Neural progenitor cell (in vitro differentiated cells): ENCODE measurements around the gene TAGAP. TPM values are rescaled to one million over a fixed set of nuclear protein-coding genes. Genes with fewer than 3 reads are reported as not detected.

ENCODE experiments used
- DNase-seq: peaks from one replicate; pipeline ENCODE4 v3.0.0-alpha.2; 2016; ENCODE audit warnings: low spot score
- H2AFZ ChIP-seq: fragments of 200-600 bp; sonication (generic); replicated peaks from 2 replicates; pipeline ENCODE4 v1.6.1; 2016; ENCODE audit warnings: antibody characterized with exemption
- H3F3A ChIP-seq: fragments of 200-600 bp; sonication (generic); 2 replicates; pipeline ENCODE4 v1.6.1; 2016; ENCODE audit warnings: antibody characterized with exemption, low read depth
- H3K27ac ChIP-seq: fragments of 200-600 bp; sonication (generic); 2 replicates; pipeline ENCODE4 v1.5.1; 2016; ENCODE audit warnings: mild to moderate bottlenecking
- H3K27me3 ChIP-seq: fragments of 200-600 bp; sonication (generic); 2 replicates; pipeline ENCODE4 v1.6.1; 2016; ENCODE audit warnings: mild to moderate bottlenecking, moderate library complexity
- H3K36me3 ChIP-seq: fragments of 200-600 bp; sonication (generic); 2 replicates; pipeline ENCODE4 v1.5.1; 2016
- H3K4me1 ChIP-seq: fragments of 200-600 bp; sonication (generic); 2 replicates; pipeline ENCODE4 v1.6.1; 2016; ENCODE audit warnings: mixed run types
- H3K4me2 ChIP-seq: fragments of 200-600 bp; sonication (generic); 2 replicates; pipeline ENCODE4 v1.6.1; 2016
- H3K4me3 ChIP-seq: fragments of 200-600 bp; sonication (generic); 2 replicates; pipeline ENCODE4 v1.5.1; 2016
- H3K79me2 ChIP-seq: fragments of 200-600 bp; sonication (generic); 2 replicates; pipeline ENCODE4 v1.6.1; 2016; ENCODE audit warnings: low read depth
- H3K9ac ChIP-seq: fragments of 200-600 bp; sonication (generic); 2 replicates; pipeline ENCODE4 v1.6.1; 2016
- H3K9me3 ChIP-seq: fragments of 200-600 bp; sonication (generic); 2 replicates; pipeline ENCODE4 v1.5.1; 2016; ENCODE audit warnings: low read depth
- H4K20me1 ChIP-seq: fragments of 200-600 bp; sonication (generic); 2 replicates; pipeline ENCODE4 v1.6.1; 2016; ENCODE audit warnings: low read depth
- H3K27ac Mint-ChIP-seq: 3 replicates; pipeline ENCODE4 v1.8.0; 2021; ENCODE audit warnings: mixed read lengths
- H3K27me3 Mint-ChIP-seq: 2 replicates; pipeline ENCODE4 v1.8.0; 2022; ENCODE audit warnings: low read depth, mild to moderate bottlenecking, inconsistent platforms, moderate library complexity, mixed read lengths; ENCODE audit not compliant: insufficient read depth
- H3K36me3 Mint-ChIP-seq: 3 replicates; pipeline ENCODE4 v1.8.0; 2021; ENCODE audit warnings: mixed read lengths
- H3K4me1 Mint-ChIP-seq: 3 replicates; pipeline ENCODE4 v1.8.0; 2021; ENCODE audit warnings: mixed read lengths
- H3K4me3 Mint-ChIP-seq: 3 replicates; pipeline ENCODE4 v1.8.0; 2021; ENCODE audit warnings: mild to moderate bottlenecking, moderate library complexity, mixed read lengths
- H3K9me3 Mint-ChIP-seq: 3 replicates; pipeline ENCODE4 v1.8.0; 2020; ENCODE audit warnings: mixed read lengths
- EZH2 ChIP-seq: fragments of 200-600 bp; sonication (generic); IDR thresholded peaks from 2 replicates; pipeline ENCODE4 v1.6.1; 2017; ENCODE audit warnings: antibody characterized with exemption, mild to moderate bottlenecking, moderate library complexity
- EZH2phosphoT487 ChIP-seq: fragments of 200-600 bp; sonication (generic); IDR thresholded peaks from 2 replicates; pipeline ENCODE4 v1.6.1; 2017; ENCODE audit warnings: antibody characterized with exemption
- total RNA-seq: library from RNA; depleted of rRNA; stranded (reverse); fragments of >200 nt; gene quantifications from 2 replicates; pipeline ENCODE4 v1.2.3, GENCODE V29; 2015; ENCODE audit warnings: low replicate concordance
- TF ChIP-seq, protein P1 (sequence below): fragments of 200-600 bp; sonication (generic); IDR thresholded peaks from 2 replicates; pipeline ENCODE4 v1.5.1; 2017; ENCODE audit warnings: antibody characterized with exemption, mild to moderate bottlenecking

Gene TAGAP
- total RNA-seq, 1 donor from 2014 or later: not detected

DNA sequence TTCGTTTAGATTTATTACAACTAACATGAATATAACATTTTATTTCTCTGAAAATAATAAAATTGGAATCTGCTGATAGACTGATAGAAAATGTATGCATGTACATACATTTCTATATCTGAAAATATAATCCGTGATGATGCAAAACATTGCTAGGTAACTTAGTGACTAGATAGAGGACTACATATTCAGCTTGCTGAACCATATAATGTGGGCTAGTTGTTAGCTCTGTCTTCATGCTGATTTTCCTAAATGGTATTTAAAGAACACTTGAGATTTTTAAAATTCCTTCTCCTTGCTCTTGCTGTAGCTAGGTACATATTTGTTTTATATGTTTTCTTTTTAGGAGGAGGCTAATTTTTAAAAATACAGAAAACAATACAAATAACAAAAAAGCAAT is 38.4 kb upstream of the TAGAP start:
- H3K27me3 ChIP-seq: no peaks in the 10 kb centered on the region
- Mint-ChIP-seq H3K36me3 (no peaks in the 10 kb centered on the region), H3K4me1 (no peaks in the 10 kb centered on the region), H3K27me3 (peaks cover 5% of the 10 kb centered on the region), H3K9me3 (no peaks in the 10 kb centered on the region), H3K27ac (no peak overlapping the region), H3K4me3 (no peak overlapping the region)
- no peak for DNase-seq
- H3K4me3 ChIP-seq: no peak overlapping the region
- no peaks in the 10 kb centered on the region for H4K20me1 ChIP-seq
- no peak overlapping the region for H2AFZ ChIP-seq
- no peaks in the 10 kb centered on the region for H3K4me1 ChIP-seq
- H3K27ac ChIP-seq: no peak overlapping the region
- H3K9ac ChIP-seq: no peak overlapping the region
- H3F3A ChIP-seq: no peaks in the 10 kb centered on the region
- H3K9me3 ChIP-seq: no peaks in the 10 kb centered on the region
- no peaks in the 10 kb centered on the region for H3K79me2 ChIP-seq
- no peak overlapping the region for H3K4me2 ChIP-seq
- H3K36me3 ChIP-seq: no peaks in the 10 kb centered on the region
- no peak for TF ChIP-seq EZH2
- TF ChIP-seq EZH2phosphoT487: no peak
- TF ChIP-seq, protein P1, sequence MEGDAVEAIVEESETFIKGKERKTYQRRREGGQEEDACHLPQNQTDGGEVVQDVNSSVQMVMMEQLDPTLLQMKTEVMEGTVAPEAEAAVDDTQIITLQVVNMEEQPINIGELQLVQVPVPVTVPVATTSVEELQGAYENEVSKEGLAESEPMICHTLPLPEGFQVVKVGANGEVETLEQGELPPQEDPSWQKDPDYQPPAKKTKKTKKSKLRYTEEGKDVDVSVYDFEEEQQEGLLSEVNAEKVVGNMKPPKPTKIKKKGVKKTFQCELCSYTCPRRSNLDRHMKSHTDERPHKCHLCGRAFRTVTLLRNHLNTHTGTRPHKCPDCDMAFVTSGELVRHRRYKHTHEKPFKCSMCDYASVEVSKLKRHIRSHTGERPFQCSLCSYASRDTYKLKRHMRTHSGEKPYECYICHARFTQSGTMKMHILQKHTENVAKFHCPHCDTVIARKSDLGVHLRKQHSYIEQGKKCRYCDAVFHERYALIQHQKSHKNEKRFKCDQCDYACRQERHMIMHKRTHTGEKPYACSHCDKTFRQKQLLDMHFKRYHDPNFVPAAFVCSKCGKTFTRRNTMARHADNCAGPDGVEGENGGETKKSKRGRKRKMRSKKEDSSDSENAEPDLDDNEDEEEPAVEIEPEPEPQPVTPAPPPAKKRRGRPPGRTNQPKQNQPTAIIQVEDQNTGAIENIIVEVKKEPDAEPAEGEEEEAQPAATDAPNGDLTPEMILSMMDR: no peak

GRCh38 chr6:159082039-159082815 is 37.4 kb upstream of the TAGAP start:
- Histone ChIP-seq H3K4me1 (no peaks in the 10 kb centered on the region), H3K9ac (no peak overlapping the region), H3K79me2 (no peaks in the 10 kb centered on the region), H3K36me3 (no peaks in the 10 kb centered on the region), H3K27ac (no peak overlapping the region), H2AFZ (no peak overlapping the region), H3K27me3 (no peaks in the 10 kb centered on the region), H3K4me3 (no peak overlapping the region), H3F3A (no peaks in the 10 kb centered on the region), H3K9me3 (no peaks in the 10 kb centered on the region), H4K20me1 (no peaks in the 10 kb centered on the region), H3K4me2 (no peak overlapping the region)
- DNase-seq: no peak
- peaks cover 3% of the 10 kb centered on the region for H3K4me1 Mint-ChIP-seq
- H3K36me3 Mint-ChIP-seq: no peaks in the 10 kb centered on the region
- H3K27ac Mint-ChIP-seq: no peak overlapping the region
- H3K4me3 Mint-ChIP-seq: no peak overlapping the region
- TF ChIP-seq, protein P1: no peak
- no peak for TF ChIP-seq EZH2
- no peak for TF ChIP-seq EZH2phosphoT487
- H3K27me3 Mint-ChIP-seq: peaks cover 8% of the 10 kb centered on the region
- no peaks in the 10 kb centered on the region for H3K9me3 Mint-ChIP-seq

DNA sequence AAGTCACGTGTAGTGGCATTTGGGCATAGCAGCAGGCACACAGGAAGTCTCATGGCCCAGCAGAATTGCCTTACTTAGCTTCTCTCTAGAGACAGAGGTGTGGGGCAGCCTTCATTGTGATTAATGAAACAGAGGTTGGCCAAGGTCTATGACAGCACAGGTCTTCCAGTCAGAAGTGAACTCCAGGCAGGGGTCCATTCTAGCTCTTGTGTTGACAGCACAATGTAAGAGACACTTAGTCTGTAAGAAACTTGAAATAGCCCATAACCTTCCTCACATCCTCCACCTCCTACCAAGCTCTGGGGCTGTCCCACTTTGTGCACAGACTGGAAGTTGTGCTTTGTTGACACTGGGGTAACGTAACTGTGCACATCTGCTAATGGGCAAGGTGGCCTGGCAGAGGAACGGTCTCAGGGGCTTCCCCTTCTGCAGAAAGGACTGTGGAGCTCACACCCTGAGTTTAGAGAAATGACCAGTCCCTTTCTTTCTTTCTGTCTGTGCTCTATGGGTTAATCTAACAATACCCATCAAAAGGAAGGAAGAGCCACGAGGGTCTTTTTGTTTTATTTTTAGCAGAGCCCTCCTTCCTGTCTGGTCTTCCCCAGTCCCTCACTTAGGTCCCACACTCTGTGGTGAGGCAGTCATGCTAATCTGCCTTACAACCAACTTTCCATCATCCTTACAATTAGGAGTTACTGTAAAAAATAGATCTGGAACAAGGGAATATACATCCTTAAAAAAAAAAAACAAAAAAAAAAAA is 35.6 kb upstream of the TAGAP start:
- H3K36me3 Mint-ChIP-seq: no peaks in the 10 kb centered on the region
- TF ChIP-seq EZH2phosphoT487 (no peak), EZH2 (no peak)
- TF ChIP-seq, protein P1: no peak
- H3K27me3 ChIP-seq: no peaks in the 10 kb centered on the region
- H3K27me3 Mint-ChIP-seq: peaks cover 8% of the 10 kb centered on the region
- no peaks in the 10 kb centered on the region for H3K9me3 Mint-ChIP-seq
- no peaks in the 10 kb centered on the region for H3K36me3 ChIP-seq
- H3K4me1 ChIP-seq: no peaks in the 10 kb centered on the region
- H4K20me1 ChIP-seq: no peaks in the 10 kb centered on the region
- no peak overlapping the region for H3K4me2 ChIP-seq
- H3K9ac ChIP-seq: no peak overlapping the region
- peaks cover 10% of the 10 kb centered on the region for H3K4me1 Mint-ChIP-seq
- H2AFZ ChIP-seq: no peak overlapping the region
- no peak for DNase-seq
- H3F3A ChIP-seq: no peaks in the 10 kb centered on the region
- no peak overlapping the region for H3K4me3 ChIP-seq
- no peak overlapping the region for H3K27ac ChIP-seq
- H3K9me3 ChIP-seq: no peaks in the 10 kb centered on the region
- no peaks in the 10 kb centered on the region for H3K79me2 ChIP-seq
- H3K4me3 Mint-ChIP-seq: no peak overlapping the region
- H3K27ac Mint-ChIP-seq: no peak overlapping the region
